Measurements from ENCODE around the gene AUNIP. TPM values are rescaled to one million over a fixed set of nuclear protein-coding genes. Genes with fewer than 3 reads are reported as not detected.

Gene AUNIP
- polyA plus RNA-seq, 1 experiment, result 1.4 TPM

DNA sequence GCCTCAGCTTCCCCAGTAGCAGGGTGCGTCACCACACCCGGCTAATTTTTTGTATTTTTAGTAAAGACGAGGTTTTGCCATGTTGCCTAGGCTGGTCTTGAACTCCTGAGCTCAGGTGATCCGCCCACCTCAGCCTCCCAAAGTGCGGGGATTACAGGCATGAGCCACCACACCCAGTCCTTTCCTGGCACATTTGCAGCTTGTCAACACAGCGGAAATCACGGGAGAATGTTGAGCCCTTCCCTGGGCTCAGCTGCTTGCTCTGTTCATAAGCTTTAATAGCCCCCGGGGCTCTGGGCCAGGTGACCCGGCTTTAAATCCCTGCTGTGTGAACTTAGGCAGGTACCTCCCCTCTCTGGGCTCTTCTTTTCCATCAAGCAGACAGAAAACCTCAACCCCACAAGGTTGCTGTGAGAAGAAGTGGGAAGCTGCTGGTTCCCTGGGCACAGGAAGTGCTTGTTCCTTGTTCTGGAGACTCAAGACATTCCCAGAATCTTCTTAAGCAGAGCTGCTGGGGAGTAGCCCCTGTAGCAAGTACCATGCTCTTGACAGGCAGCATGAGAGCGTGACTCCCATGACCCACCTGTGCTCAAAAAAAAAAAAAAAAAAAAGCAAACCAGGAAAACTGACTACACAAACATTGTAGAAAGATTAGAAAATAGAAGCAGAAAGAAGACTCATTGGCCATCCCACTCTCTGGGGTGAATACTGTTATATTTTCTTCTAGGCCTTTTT, 73.8 kb downstream of the AUNIP start:
- Histone ChIP-seq H3K36me3 (ENCODE audit: control insufficient read depth, insufficient read depth, low read length) (no peaks in the 10 kb centered on the region), H3K27me3 (ENCODE audit: control insufficient read depth, insufficient read depth, low read length) (peaks cover 2% of the 10 kb centered on the region; the same call in 1 of the 2 replicates), H3K4me3 (ENCODE audit: low read depth, low read length) (no peak overlapping the region)
- DNase-seq (ENCODE audit: low read depth), result no peak
- TF ChIP-seq, protein P1, sequence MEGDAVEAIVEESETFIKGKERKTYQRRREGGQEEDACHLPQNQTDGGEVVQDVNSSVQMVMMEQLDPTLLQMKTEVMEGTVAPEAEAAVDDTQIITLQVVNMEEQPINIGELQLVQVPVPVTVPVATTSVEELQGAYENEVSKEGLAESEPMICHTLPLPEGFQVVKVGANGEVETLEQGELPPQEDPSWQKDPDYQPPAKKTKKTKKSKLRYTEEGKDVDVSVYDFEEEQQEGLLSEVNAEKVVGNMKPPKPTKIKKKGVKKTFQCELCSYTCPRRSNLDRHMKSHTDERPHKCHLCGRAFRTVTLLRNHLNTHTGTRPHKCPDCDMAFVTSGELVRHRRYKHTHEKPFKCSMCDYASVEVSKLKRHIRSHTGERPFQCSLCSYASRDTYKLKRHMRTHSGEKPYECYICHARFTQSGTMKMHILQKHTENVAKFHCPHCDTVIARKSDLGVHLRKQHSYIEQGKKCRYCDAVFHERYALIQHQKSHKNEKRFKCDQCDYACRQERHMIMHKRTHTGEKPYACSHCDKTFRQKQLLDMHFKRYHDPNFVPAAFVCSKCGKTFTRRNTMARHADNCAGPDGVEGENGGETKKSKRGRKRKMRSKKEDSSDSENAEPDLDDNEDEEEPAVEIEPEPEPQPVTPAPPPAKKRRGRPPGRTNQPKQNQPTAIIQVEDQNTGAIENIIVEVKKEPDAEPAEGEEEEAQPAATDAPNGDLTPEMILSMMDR (IDR thresholded peaks at IDR 0.05; ENCODE audit: insufficient read depth, low read depth, low read length), result no peak
- POLR2A ChIA-PET, result interaction anchor here (0.7 kb wide), 1 partner anchor 9 kb away, joined by 6 read pairs; no protein-coding TSS in a partner anchor
- CTCF ChIA-PET, result interaction anchor here (1.2 to 1.6 kb wide), 5 partner anchors 8 to 177 kb away, joined by 3 to 4 read pairs (median 3); no protein-coding TSS in a partner anchor

DNA sequence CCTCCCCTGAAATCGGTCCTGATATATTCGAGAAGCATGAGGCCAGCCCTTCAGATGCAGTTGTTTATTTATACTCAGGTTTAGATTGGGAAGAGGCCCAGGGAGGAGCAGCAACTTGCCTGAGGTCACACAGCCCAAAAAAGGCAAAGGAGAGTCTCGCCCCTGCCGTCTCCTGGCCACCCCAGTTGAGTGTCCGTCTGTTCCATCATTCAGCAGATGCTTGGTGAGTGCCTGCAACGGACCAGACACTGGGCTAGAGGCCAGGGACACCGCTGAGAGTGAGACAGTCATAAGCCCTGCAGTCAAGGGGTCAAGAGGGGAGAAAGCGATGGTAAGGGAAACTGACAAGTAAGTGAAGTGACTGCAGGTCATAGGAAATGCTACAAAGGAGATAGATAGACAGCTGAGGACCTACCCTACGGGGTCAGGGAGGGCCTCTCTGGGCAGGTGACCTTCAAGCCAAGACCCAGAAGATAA, 74.6 kb downstream of the AUNIP start:
- TF ChIP-seq, protein P1 (IDR thresholded peaks at IDR 0.05; ENCODE audit: insufficient read depth, low read depth, low read length), result no peak
- ChIA-PET CTCF (interaction anchor here (1.2 to 1.6 kb wide), 4 partner anchors 9 to 176 kb away, joined by 3 to 4 read pairs (median 4); no protein-coding TSS in a partner anchor), POLR2A (interaction anchor here (0.7 kb wide), 1 partner anchor 10 kb away, joined by 6 read pairs; no protein-coding TSS in a partner anchor)
- H3K4me3 ChIP-seq (ENCODE audit: low read depth, low read length), result no peak overlapping the region
- H3K27me3 ChIP-seq (ENCODE audit: control insufficient read depth, insufficient read depth, low read length), result no peaks in the 10 kb centered on the region
- H3K36me3 ChIP-seq (ENCODE audit: control insufficient read depth, insufficient read depth, low read length), result no peaks in the 10 kb centered on the region
- DNase-seq (ENCODE audit: low read depth), result no peak

Small RNA genes within 50 kb of the gene (small RNA-seq; reads per million reads assigned to genes)
- gene AL033528.1 (ENCODE audit: insufficient read length, low read depth, low replicate concordance) (not detected), gene RF00019 (ENCODE audit: insufficient read length, low read depth, low replicate concordance) (not detected), gene SNRPFP2 (ENCODE audit: insufficient read length, low read depth, low replicate concordance) (not detected)

Other genes with a start within 250 kb of the AUNIP start
- gene MAN1C1, start 242.7 kb downstream of the AUNIP start, polyA plus RNA-seq (2011; rRNA removed), result 0.98 and 1.1 TPM in 2 replicates
- gene SELENON, start 59.3 kb downstream of the AUNIP start, polyA plus RNA-seq (2011; rRNA removed), result 29.4 and 39.9 TPM in 2 replicates
- gene MTFR1L, start 39.5 kb downstream of the AUNIP start, polyA plus RNA-seq (2011; rRNA removed), result 57.8 and 93.7 TPM in 2 replicates
- gene PAQR7, start 16.3 kb upstream of the AUNIP start, polyA plus RNA-seq (2011; rRNA removed), result 10.5 and 12.6 TPM in 2 replicates
- 57.1 and 80.5 TPM in 2 replicates for gene STMN1, start 47.0 kb upstream of the AUNIP start, polyA plus RNA-seq (2011; rRNA removed)
- gene PAFAH2, start 138.6 kb upstream of the AUNIP start, polyA plus RNA-seq (2011; rRNA removed), result 11.9 and 13.2 TPM in 2 replicates
- 3.6 and 5.0 TPM in 2 replicates for gene EXTL1, start 162.3 kb upstream of the AUNIP start, polyA plus RNA-seq (2011; rRNA removed)
- not detected in 2 replicates for gene SLC30A2, start 186.7 kb upstream of the AUNIP start, polyA plus RNA-seq (2011; rRNA removed)
- gene TRIM63, start 208.2 kb upstream of the AUNIP start, polyA plus RNA-seq (2011; rRNA removed), result not detected in 2 replicates

All from BJ (cell line).